Cortex of kidney (tissue), 1 donor: ENCODE measurements around the gene PM20D1.
"Not testable (repeated sequence)": the region's sequence is repeated elsewhere in the genome, so short reads cannot be mapped to it uniquely, and the experiment has no call there.

ENCODE experiments used
- DNase-seq: peaks from one replicate; lab custom pipeline; 2025; lab: John Stamatoyannopoulos, UW

Gene PM20D1

DNA sequence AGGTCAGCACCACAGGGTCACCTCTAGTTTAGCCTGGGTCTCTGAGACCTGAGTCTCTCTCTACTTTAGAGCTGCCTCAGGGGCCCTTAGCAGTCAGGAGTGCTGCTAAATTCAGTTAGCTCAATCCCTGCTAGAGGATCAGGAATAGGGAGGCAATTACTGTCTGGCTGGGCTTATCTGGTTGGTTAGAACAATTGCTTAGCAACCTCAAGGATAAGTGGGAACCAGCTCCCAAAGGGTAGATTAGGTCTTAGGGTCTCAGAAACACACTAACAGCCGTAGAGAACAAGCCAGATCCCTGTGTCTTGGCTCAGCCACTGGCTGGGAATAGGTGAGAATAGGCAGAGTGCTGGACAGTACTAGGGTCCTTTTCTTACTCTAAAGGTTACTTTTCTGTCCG is 7.7 kb downstream of the PM20D1 start:
- no peak for DNase-seq

DNA sequence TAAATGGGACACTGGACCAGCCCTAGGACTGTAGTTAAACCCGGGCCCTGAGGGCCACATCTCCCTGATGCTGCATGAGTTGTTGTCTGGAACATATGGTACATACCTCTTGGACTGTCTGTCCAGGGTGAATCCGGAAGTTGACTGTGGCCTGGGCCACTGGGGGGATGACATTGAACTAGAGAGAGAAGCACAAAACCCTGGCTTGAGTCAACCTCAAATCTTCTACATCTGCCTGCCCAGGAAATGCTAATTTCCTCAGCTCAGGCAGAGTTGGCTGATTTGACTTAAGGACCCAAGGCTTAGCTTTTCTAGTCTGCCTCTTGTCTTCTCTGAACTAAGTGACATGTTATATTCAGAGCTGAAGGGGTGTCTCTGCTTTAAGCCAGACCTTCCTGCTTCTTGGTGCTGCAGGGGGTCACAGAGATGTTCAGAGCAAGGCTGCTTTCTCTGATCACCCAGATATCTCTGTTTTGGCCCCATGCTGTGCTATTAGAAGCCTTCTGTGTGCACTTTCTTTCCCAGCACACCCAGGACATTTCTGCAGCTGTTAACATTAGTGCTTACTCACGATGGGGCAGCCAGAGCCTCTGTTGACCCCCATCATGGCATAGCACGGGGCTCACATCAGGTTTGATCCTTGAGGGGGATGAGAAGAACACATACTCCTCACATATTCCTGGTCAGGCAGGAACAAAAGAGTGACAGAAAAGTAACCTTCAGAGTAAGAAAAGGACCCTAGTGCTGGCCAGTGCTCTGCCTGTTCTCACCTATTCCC is 9.6 kb downstream of the PM20D1 start:
- no peak for DNase-seq

DNA sequence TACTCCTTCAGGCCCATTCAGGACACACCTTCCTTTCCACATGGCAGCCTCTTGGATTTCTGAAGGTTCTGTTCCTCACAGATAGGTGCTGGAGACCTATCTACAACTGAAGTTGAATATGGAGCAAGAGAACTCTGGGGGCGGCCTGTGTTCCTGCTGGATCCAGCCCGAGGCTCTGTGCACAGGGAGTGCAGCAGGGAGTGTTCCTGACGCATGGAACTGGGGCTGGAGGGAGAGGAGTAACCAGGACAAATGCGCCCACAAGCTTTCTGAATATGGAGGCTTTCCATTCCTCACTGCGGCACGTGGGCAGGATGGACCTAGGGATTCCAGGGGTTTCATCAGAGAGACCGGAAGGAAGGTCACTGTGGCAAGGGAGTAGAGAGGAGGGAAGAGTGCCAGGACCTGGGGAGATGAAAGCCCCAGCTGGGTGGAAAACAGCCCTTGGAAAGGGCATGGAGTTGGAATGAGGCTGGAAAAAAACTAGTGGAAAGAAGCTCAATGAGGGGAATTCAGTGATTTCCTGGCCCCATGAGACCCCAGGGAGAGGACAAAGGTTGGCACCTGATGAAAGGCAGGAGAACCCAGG is 12.5 kb downstream of the PM20D1 start:
- DNase-seq = no peak

DNA sequence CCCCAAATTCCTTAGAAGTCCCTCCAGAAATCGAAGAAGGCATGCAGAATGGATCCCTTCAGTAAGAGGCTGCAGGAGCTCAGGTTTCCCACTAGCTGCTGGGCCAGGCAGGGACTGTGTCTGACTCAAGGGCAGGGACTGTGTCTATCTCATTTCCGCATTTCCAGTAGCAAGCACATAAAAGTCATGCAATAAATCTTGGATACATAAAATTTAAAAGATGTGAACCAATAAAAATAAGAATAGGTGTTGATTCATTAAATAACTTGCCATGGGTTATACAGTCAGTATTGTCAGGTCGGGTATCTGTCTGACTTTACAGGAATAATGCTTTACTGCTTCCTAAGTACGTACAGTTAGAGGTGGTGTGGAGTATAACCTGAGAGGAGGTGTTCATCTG is 15.2 kb downstream of the PM20D1 start:
- DNase-seq = no peak

DNA sequence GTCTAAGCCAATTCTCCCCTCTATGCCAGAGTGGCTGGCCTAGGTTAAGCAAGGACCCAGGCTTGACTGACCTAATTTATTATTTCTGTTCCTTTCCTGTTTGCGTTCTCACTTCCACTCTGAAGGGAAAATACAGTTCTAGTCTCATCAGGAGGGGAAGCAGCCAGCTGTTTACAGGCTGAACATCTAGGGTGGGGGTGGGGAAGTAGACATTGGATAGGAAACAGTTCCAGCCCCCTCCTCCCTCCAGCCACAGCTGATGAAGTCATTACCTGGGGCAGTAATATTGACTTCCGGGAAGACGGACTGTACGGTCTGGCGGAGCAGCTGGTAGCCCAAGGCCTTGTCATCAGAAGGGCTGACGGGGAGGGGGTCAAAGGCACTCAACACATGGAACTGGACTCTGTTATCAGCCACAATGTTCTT is 17.6 kb downstream of the PM20D1 start:
- no peak for DNase-seq

DNA sequence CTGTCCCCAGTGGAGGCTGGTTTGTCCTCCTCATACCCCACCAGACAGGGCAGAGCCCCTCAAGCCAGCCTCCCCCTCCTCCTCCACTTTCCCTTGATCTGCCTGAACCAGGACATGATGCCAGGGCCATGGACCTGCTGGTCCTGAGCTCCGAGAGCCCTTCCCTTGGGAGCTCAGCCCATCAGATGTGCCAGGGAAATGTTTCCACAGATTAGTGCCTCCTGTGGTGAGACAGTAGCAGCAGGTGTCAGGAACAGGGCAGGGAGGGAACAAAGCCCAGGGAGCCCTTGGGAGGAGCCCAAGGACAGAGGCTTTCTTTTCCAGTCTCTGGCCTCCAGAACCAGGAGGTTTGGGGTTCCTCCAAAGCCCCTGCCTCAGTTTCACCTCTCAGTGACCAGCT is 22.3 kb downstream of the PM20D1 start:
- DNase-seq = no peak

DNA sequence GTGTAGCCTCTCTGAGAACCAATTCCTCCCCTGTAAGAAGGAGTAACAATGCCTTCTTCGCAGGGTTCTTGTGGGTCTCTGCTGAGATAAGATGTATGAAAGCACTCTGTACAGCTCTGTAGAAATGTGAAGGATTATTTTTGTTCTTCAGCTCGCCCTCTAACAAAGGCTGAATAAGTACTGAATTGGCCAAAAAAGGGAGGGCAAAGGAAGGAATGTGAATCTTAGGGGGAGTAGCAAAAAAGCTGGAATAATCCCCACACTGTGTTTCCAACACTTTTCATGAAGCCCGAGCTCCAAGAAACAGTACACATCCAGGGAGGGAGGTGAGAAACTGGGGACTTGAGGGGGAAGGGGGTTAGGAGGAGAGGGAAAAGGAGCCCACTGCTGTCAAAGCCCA is 22.9 kb downstream of the PM20D1 start:
- DNase-seq = no peak

DNA sequence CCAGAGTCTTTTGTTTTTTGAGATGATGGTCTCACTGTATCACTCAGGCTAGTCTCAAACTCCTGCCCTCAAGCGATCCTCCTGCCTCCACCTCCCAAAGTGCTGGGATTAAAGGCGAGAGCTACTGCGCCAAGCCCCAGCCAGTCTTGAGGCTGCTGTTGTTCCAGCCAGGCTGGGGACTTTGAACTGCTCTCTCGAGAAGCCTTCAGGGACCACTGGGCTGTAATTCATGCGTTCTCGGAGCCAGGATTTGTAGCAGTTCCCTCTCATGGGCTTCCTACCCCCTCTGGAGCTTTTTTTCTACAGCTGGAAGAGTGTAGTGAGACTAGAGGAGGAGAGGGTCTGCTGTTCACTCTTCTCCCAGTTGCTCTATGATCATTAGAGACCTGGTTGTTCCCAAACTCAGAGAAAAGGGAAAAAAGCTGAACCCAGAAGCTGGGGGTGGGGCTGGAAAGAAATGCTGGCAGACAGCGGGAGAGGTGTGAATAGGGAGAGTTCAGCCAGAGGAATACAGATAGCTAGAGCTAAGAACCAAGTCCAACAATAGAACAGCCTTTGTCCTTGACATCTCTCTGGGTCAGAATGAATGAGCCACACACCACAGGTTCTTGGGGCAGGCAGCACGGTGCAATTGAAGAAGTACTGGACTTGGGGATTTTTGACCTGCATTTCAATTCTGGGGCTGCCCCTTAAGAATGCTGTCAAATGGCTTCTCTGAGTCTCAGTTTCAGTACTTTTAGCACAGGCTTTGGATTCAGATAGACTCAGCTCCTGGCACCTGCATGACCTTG is 23.7 kb downstream of the PM20D1 start:
- no peak for DNase-seq

DNA sequence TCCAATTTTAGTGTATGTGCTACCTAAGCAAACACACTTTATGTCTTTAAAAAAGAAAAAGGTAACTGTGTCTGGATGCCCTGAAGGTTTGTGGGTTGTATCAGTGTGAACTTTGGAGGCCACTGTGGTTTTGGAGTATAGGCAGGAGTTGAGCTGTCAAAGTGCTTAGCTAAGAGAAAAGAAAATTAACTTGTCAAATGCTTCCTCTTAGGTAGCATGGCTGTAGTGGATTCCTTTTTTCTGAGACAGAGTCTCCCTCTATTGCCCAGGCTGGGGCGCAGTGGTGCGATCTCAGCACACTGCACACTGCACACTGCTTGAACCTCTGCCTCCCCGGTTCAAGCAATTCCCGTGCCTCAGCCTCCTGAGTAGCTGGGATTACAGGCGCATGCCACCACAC is 25.8 kb downstream of the PM20D1 start:
- no peak for DNase-seq

DNA sequence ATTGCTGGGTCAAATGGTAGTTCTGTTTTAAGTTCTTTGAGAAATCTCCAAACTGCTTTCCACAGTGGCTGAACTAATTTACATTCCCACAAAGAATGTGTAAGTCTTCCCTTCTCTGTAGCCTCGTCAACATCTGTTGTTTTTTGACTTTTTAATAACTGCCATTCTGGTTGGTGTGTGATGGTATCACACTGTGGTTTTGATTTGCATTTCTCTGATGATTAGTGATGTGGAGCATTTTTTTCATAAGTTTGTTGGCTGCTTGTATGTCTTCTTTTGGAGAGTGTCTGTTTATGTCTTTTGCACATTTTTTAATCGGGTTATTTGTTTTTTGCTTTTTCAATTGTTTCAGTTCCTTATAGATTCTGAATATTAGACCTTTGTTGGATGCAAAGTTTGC is 26.7 kb downstream of the PM20D1 start:
- not testable (repeated sequence) for DNase-seq

DNA sequence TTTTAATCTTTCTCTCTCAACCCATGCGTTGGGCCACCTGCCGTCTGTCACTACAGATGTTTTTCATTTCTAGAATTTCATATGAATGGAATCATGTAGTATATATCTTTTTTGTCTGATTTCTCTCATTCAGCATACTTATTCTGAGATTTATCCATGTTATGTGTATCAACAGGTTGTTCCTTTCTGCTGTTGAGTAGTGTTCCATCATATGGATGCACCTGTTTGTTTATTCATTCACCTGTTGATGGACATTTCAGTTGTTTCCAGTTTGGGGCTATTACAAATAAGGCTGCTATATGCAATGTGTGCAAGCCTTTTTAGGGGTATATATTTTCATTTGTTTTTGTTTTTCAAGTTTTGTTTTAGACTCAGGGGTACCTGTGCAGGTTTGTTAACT is 27.5 kb downstream of the PM20D1 start:
- no peak for DNase-seq

DNA sequence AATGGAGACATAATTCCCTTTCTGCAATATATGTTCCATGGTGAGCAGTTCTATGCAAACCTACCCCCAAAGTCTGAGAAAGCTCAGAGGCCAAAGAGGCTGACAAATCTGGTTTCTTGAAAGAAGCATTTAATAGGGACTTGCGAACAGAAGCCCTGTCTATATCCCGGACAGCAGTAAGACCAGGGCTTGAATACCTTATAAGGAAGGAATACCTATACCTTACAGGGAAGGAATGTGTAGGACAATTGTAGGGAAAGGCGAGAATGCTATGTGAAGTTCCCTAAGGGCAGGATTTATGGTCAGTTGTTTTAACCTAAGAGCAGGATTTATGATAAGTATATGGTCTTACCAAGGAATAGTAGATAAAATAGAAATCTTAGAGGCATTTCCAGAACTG is 31.9 kb downstream of the PM20D1 start:
- no peak for DNase-seq

DNA sequence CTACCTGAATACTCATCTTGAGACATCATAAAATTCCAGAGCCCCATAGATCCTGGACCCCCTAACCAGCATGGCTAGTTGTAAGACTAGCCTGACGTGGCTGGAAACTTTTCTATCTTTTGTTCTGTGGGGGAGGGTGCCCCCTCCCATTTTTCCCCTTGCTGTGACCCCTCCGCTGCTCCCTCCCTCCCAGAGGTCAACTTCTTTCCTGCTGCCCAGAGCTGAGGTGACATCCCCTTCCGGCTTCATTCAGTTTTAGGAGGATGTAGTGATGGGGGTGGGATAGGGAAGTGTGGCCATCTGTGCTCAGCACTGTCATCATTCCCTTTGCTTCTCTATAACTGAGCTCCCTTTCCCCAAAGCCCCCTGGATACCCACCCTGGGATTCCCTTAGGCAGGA is 32.6 kb downstream of the PM20D1 start:
- no peak for DNase-seq

DNA sequence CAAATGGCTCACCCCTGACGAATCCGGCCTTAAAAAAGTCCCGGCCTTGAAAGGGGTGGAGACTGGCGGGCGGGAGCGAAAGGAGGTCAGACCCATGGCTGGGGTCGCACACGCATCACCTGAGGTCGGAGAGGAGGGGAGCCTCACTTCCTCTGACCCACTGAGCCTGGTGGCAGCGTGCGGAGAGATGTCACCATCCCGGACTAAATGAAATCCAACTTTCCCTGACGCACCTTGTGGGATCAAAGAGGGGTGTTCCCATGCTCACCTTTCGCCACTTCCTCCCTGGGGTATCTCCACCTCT is 36.2 kb downstream of the PM20D1 start:
- DNase-seq = no peak

DNA sequence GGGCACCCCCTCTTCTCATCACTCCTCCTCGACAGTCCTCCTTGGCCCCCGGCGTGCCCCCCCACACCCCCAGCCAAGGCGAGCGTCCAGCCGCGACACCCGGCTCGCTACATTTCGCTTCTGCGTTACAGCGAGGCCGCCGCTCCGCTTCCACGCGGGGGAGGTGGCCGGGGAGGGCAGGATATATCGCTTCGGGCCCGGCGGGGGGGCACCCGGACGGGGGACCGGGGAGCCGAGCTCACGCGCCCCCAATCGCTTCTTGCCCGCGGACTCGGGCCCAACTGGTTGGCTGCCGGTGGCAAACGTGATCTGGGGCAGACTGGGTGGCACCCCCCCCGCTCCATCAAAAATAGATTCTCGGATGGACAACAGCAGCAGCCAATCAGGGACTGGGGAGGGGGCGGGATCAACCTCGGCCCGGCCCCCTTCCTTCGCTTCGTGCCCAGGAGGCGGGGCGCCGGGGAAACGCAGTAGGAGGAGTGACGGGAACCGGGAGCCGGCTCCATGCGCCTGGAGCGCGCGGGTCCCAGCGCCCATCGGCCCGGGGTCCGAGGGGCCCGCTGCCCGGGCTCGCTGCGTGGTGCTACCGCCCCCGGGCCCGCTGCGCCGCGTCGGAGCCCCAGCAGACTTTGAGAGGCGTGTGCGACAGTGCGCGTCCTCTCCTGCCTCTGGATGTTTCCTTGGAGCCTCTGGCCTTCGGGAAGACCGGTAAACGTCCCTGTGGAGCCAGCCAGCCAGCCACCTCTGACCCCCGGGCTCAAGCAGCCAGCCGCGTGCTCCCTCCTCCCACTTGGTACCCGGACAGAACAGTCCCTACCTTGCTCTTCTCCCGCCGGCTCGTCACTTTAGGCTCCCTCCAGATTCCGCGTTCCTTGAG is 36.8 kb downstream of the PM20D1 start, which contains the start of gene SLC41A1:
Gene SLC41A1 (minus strand): TSS at position 321 of the 877 bp plus-strand sequence. CDS start 2,757 bp downstream, outside the sequence.
- DNase-seq = peak; percentile 20

DNA sequence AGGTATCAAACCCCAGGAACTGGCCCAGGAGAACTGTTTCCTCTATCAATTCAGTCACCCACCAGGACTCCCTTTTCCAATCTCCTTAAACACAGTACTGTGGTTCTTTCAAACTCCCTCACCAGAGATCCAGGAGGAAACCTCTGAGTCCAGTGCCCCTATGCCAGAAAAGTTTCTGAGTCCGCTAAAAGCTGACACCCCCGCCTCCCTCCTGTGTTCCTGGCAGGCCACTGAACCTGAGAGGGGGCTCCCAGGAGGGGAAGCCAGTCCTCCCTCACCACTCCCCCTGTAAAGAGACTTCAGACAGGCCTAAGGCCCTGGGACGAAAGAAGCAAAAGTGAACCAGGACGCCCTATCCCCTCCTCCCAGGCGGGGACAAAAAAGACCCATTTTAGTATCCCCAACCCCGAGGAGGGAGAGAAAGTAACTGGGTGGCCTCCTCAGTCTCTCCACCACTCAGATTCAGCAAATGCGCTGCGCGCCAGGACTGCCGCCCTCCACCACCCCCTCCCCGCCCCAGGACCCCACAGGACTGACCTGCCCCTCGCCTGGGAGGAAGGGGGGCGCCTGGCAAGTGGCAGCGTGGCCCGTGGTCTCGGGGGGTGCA is 37.6 kb downstream of the PM20D1 start:
- DNase-seq = no peak

DNA sequence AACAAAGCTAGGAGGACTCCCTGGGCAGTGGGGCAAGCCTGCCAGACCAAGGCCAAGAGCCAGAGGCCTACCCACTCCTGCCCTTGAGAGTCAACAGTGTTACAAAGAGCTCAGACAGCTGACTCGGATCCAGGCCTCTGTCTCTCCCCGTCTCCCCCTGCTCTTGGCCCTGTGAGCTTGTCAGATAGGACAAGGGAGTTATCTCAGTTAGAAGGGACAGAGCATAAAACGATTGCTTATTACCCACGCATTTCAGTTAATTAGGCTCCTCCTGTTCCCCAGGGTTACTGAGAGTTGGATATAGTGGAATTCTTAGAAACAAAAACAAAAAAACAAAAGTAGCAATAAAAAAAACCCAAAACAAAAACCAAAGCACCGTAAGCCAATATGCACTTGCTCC is 38.3 kb downstream of the PM20D1 start:
- no peak for DNase-seq

DNA sequence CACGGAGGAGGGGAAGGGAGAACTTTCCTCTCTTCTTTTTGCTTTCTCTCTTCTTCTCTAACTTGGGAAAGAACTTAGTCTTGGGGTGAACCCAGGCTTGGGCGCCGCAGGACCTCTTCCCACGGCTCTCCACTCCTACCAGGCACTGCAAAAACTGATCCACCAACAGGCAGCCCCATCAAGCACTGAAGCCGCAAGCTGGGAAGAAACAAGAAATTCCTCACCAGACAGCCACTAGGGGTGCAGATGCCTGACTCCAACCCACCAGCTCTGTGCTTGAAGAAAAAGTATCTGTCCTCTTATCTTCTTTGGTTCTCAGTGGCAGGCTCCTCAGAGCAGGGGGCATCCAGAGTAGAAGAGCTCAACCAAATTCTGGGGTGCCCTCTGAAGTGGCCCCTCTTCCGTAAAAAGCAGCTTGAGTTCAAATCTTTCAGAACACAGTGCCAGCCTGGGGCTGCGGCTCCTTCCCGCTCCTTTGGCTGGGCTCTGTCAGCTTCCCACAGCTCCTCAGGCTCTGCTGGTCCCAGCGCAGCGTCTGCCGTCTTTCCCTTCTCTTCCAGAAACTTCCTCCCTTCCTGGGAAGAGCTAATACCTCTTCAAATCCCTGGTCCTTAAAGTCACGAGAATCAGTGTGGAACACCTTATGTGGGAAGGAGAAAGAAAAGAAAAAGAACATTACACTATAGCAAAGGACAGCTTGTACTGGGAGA is 39.3 kb downstream of the PM20D1 start:
- no peak for DNase-seq

DNA sequence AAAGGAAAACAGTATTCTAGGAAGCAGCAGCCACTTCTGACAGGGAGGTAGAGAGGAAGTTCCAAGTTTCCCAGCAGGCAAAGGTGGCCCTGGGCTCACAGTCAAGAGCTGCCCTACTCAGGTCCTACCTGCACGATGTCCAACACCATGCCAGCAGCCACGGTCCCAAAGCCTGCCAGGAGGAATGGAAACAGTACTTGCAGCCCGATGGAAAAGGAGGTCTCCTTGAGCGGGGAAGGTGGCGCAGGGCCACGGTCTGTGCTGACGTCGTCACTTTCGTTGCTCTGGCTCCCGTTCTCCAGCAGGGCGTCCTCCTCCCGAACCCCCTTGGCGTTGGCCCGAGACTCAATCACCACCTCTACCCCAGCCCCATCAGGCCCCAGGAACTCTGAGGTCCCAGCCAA is 40.0 kb downstream of the PM20D1 start:
- DNase-seq = no peak

DNA sequence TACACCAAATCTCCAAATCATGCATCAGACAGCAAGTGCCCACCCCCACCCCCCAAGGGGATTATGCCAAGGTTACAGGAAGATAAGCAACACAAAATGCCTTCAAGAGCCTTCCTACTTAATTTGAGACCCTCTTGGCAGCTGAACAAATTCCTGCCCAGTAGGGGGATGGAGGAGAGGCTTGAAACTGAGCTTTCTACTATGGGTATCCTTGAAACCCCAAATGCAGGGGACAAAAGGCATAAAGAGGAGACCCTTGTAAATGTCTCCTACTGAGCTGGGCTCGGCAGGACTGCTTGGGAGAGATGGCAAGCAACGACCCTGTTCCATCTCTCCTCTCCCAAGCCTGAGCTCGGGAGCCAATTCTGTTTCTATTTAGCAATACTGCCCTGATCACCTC is 40.5 kb downstream of the PM20D1 start:
- no peak for DNase-seq

DNA sequence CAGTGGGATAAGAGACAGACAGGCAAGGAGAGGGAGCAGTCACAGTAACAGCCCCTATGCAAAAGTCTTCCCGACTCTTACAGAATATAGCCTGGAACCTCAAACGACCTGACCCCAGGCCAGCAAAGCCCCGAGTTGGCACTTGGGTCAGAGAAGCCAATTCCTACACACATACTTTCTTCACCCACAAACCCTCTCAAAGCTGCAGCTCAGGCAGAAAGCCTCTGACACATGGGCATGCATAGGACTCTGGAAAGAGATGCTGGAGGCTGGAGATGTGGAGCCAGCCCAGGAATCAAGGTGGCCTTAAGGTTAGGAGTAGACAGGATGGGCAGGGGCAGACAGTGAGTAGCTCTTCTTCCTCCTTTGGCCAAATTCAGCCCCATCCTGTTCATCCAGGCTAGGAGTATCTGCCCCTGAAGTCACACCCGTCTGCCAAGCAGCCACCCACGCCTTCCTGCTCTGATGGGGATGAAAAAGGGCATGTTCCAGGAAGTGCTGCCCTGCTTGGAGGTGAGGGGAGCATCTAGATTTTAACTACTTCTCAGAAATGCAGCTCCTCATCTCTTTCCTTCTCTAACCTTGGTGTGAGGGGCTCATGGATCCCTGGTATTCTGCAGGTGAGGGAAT is 44.7 kb downstream of the PM20D1 start:
- no peak for DNase-seq
